ENCODE data around the gene IDS.

DNA sequence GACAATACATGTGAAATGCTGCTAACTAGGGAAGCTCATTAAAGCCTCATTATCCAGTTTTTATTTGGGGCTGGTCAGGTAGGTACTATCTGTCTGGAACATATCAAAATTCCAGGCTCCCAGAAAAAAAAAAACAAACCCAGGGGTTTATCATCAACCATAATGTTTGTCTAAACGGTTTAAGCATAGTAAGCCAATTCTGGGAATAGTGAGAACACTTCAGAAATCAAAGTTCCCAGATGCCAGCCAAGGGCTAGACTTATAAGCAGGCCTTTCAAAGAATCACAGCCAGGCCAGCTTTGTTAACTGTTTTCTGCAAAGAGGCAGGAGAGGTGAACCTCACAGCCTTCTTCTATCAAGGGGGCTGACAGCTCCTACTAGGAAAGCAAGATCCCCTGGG, 8.1 kb downstream of the IDS start:
- TF ChIP-seq, protein P1, sequence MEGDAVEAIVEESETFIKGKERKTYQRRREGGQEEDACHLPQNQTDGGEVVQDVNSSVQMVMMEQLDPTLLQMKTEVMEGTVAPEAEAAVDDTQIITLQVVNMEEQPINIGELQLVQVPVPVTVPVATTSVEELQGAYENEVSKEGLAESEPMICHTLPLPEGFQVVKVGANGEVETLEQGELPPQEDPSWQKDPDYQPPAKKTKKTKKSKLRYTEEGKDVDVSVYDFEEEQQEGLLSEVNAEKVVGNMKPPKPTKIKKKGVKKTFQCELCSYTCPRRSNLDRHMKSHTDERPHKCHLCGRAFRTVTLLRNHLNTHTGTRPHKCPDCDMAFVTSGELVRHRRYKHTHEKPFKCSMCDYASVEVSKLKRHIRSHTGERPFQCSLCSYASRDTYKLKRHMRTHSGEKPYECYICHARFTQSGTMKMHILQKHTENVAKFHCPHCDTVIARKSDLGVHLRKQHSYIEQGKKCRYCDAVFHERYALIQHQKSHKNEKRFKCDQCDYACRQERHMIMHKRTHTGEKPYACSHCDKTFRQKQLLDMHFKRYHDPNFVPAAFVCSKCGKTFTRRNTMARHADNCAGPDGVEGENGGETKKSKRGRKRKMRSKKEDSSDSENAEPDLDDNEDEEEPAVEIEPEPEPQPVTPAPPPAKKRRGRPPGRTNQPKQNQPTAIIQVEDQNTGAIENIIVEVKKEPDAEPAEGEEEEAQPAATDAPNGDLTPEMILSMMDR (IDR thresholded peaks at IDR 0.05): no peak
- no peak for TF ChIP-seq POLR2AphosphoS5 (IDR thresholded peaks at IDR 0.05)

All from suprapubic skin (tissue), 3 donors.